WTC11 (cell line): ENCODE measurements around the gene KRT6A.

Experiments used
- ATF2 ChIP-seq: sonication (generic); formaldehyde crosslinking; IDR thresholded peaks from 2 replicates; pipeline ENCODE4 v1.8.1; 2022; ENCODE audit warnings: low read depth, missing genetic modification reagents, borderline replicate concordance
- ATF3 ChIP-seq: sonication (generic); formaldehyde crosslinking; conservative IDR thresholded peaks from 2 replicates; pipeline ENCODE4 v1.8.1; 2022; ENCODE audit warnings: mild to moderate bottlenecking, missing genetic modification reagents
- CTCF ChIP-seq: fragments of 200-600 bp; IDR thresholded peaks from 2 replicates; pipeline ENCODE4 v1.8.0; 2022; ENCODE audit warnings: antibody characterized with exemption
- ELF4 ChIP-seq: sonication (generic); formaldehyde crosslinking; IDR thresholded peaks from 2 replicates; pipeline ENCODE4 v1.8.1; 2022; ENCODE audit warnings: low read depth, mild to moderate bottlenecking, moderate library complexity, missing genetic modification reagents
- FOXK1 ChIP-seq: sonication (generic); formaldehyde crosslinking; IDR thresholded peaks from 2 replicates; pipeline ENCODE4 v1.8.0; 2022; ENCODE audit warnings: mild to moderate bottlenecking, moderate library complexity, missing genetic modification reagents
- JUN ChIP-seq: sonication (generic); formaldehyde crosslinking; IDR thresholded peaks from 2 replicates; pipeline ENCODE4 v1.8.0; 2023; ENCODE audit warnings: mild to moderate bottlenecking, missing genetic modification reagents
- KAT7 ChIP-seq: sonication (generic); formaldehyde crosslinking; IDR thresholded peaks from 2 replicates; pipeline ENCODE4 v1.8.1; 2023; ENCODE audit warnings: missing genetic modification reagents, mild to moderate bottlenecking, borderline replicate concordance
- PRDM15 ChIP-seq: sonication (generic); formaldehyde crosslinking; IDR thresholded peaks from 2 replicates; pipeline ENCODE4 v1.8.0; 2022; ENCODE audit warnings: missing genetic modification reagents

GRCh38 chr12:52496054-52496453, 3.0 kb upstream of the KRT6A start:
- TF ChIP-seq CTCF (no peak), JUN (no peak), PRDM15 (CRISPR knock-in tag) (no peak), ELF4 (CRISPR knock-in tag) (no peak), ATF3 (CRISPR knock-in tag) (no peak), ATF2 (CRISPR knock-in tag) (no peak), FOXK1 (no peak), KAT7 (no peak)
